GM12878 (cell line): ENCODE results near the gene UVRAG. TPM values are rescaled to one million over a fixed set of nuclear protein-coding genes. Genes with fewer than 3 reads are reported as not detected.

Experiments used
- ATAC-seq: fragments of 200-7000 bp; cut with Tn5 transposase; 3 replicates; pipeline ENCODE4 v1.9.1; 2020; ENCODE audit warnings: mild to moderate bottlenecking, moderate library complexity
- BruUV-seq: library from RNA; stranded (reverse); fragments of 400-500 nt; replicated peaks from 2 replicates; lab custom pipeline; 2021; lab: Mats Ljungman, UMichigan
- CTCF ChIA-PET: fragments of 300-600 bp; sonication (Branson Sonifier 250); formaldehyde crosslinking; extraction: SDS; loops from one replicate; lab custom pipeline; 2021; ENCODE audit warnings: inconsistent platforms; lab: Yijun Ruan, JAX
- POLR2A ChIA-PET: fragments of 350-600 bp; formaldehyde crosslinking; extraction: SDS; loops from one replicate; lab custom pipeline; 2021; ENCODE audit warnings: inconsistent platforms; lab: Charles Lee
- RAD21 ChIA-PET: fragments of 300-600 bp; sonication (Branson Sonifier 250); formaldehyde crosslinking; loops from one replicate; lab custom pipeline; 2023; ENCODE audit warnings: antibody characterized with exemption; ENCODE audit not compliant: unreplicated experiment; lab: Charles Lee
- SMC1A ChIA-PET: fragments of 300-600 bp; sonication (Branson Sonifier 250); formaldehyde crosslinking; loops from one replicate; lab custom pipeline; 2023; ENCODE audit not compliant: unreplicated experiment, uncharacterized antibody; lab: Charles Lee
- DNase-seq: peaks from one replicate; pipeline ENCODE4 v3.0.0-alpha.2; 2011; ENCODE audit warnings: low read depth, low spot score
- FAIRE-seq: peaks from 3 replicates; lab custom pipeline; 2011; peaks lifted over from hg19 to GRCh38; lab: Jason Lieb, UNC
- H2AFZ ChIP-seq: 2 replicates; pipeline ENCODE4 v1.6.0; 2011; ENCODE audit warnings: low read depth, low read length, control low read depth; ENCODE audit not compliant: control insufficient read depth
- H3K27ac ChIP-seq: 2 replicates; pipeline ENCODE4 v1.5.1; 2011; ENCODE audit warnings: control low read depth; ENCODE audit not compliant: control insufficient read depth, insufficient read depth
- H3K27me3 ChIP-seq, 2 experiments: replicated peaks in 1 of 2; 2 replicates each; pipeline versions ENCODE4 v1.6.0 to v1.6.1; 2011; ENCODE audit warnings: low read length in 1 of 2; ENCODE audit not compliant: control insufficient read depth in 2 of 2, insufficient read depth in 2 of 2
- H3K36me3 ChIP-seq, 2 experiments: 2 replicates each; pipeline ENCODE4 v1.5.1; 2011; ENCODE audit warnings: low read length in 1 of 2; ENCODE audit not compliant: control insufficient read depth in 2 of 2, insufficient read depth in 2 of 2
- H3K4me1 ChIP-seq: 2 replicates; pipeline ENCODE4 v1.6.1; 2011; ENCODE audit warnings: mild to moderate bottlenecking, low read length, moderate library complexity, mixed read lengths; ENCODE audit not compliant: control insufficient read depth, insufficient read depth
- H3K4me2 ChIP-seq: 2 replicates; pipeline ENCODE4 v1.6.0; 2011; ENCODE audit warnings: control low read depth; ENCODE audit not compliant: control insufficient read depth, insufficient read depth
- H3K4me3 ChIP-seq: fragments of 200-600 bp; sonication (generic); 2 replicates; pipeline ENCODE4 v1.5.1; 2016
- H3K79me2 ChIP-seq: 2 replicates; pipeline ENCODE4 v1.6.0; 2011; ENCODE audit warnings: low read length; ENCODE audit not compliant: control insufficient read depth, insufficient read depth
- H3K9ac ChIP-seq: 2 replicates; pipeline ENCODE4 v1.8.0; 2011; ENCODE audit warnings: low read length, control low read depth, mixed read lengths; ENCODE audit not compliant: control insufficient read depth, insufficient read depth
- H3K9me3 ChIP-seq: replicated peaks from 3 replicates; pipeline ENCODE4 v1.5.1; 2011; ENCODE audit warnings: mild to moderate bottlenecking, low read length; ENCODE audit not compliant: control insufficient read depth, insufficient read depth
- H4K20me1 ChIP-seq: 2 replicates; pipeline ENCODE4 v1.6.0; 2011; ENCODE audit not compliant: control insufficient read depth, insufficient read depth
- BHLHE40 ChIP-seq, 2 experiments: fragments of 450-650 bp in 1 of 2; IDR thresholded peaks; 2 replicates each; pipeline ENCODE4 v1.6.1; 2011 to 2017; ENCODE audit warnings: low read depth in 2 of 2, borderline replicate concordance in 1 of 2, improper control_type of control experiment in 1 of 2, low read length in 1 of 2, mild to moderate bottlenecking in 1 of 2
- CUX1 ChIP-seq: IDR thresholded peaks from 2 replicates; pipeline ENCODE4 v1.6.1; 2012; ENCODE audit warnings: improper control_type of control experiment, low read depth, low read length; ENCODE audit not compliant: insufficient replicate concordance
- E2F8 ChIP-seq: fragments of 450-650 bp; IDR thresholded peaks from 2 replicates; pipeline ENCODE4 v1.6.1; 2018; ENCODE audit warnings: mild to moderate bottlenecking, low read depth, moderate library complexity; ENCODE audit not compliant: partially characterized antibody
- KAT2A ChIP-seq: conservative IDR thresholded peaks from 2 replicates; pipeline ENCODE4 v1.6.1; 2011; ENCODE audit warnings: low read depth, low read length; ENCODE audit not compliant: control insufficient read depth
- LARP7 ChIP-seq: fragments of 450-650 bp; IDR thresholded peaks from 2 replicates; pipeline ENCODE4 v1.6.1; 2017; ENCODE audit warnings: mild to moderate bottlenecking
- MEF2A ChIP-seq: IDR thresholded peaks from 2 replicates; pipeline ENCODE4 v1.6.1; 2011; ENCODE audit warnings: low read depth, mild to moderate bottlenecking, low read length, moderate library complexity; ENCODE audit not compliant: insufficient read depth
- MXI1 ChIP-seq: fragments of 150-350 bp; IDR thresholded peaks from 2 replicates; pipeline ENCODE4 v1.6.1; 2011; ENCODE audit warnings: low read depth, mild to moderate bottlenecking, inconsistent platforms, low read length, improper control_type of control experiment
- MYB ChIP-seq: fragments of 150-350 bp; IDR thresholded peaks from 2 replicates; pipeline ENCODE4 v1.6.1; 2014; ENCODE audit warnings: mild to moderate bottlenecking, low read depth, low read length, borderline replicate concordance
- SIN3A ChIP-seq: IDR thresholded peaks from 2 replicates; pipeline ENCODE4 v1.6.1; 2012; ENCODE audit warnings: low read depth, low read length, improper control_type of control experiment
- SREBF1 ChIP-seq: IDR thresholded peaks from 2 replicates; pipeline ENCODE4 v1.6.1; 2012; ENCODE audit warnings: mild to moderate bottlenecking, low read length
- STAT1 ChIP-seq: fragments of 450-650 bp; conservative IDR thresholded peaks from 2 replicates; pipeline ENCODE4 v1.6.1; 2014; ENCODE audit warnings: antibody characterized with exemption, mild to moderate bottlenecking
- SUZ12 ChIP-seq: fragments of 200-600 bp; sonication (generic); IDR thresholded peaks from one replicate; pipeline ENCODE4 v1.6.1; 2018; ENCODE audit warnings: antibody characterized with exemption, mild to moderate bottlenecking; ENCODE audit not compliant: unreplicated experiment
- WGBS: methylation state at CpG from one replicate; pipeline ENCODE4 v1.1.6; 2016; ENCODE audit warnings: low lambda C conversion rate; ENCODE audit not compliant: insufficient replicate concordance, insufficient coverage; ENCODE audit errors: missing lambda C conversion rate; 5-methylcytosine and 5-hydroxymethylcytosine counted together
- in situ Hi-C: fragments of 300-500 bp; cut with MboI; formaldehyde crosslinking; loops from 9 replicates; pipeline ENCODE4 v1.14.3; 2018; ENCODE audit warnings: mixed read lengths
- intact Hi-C: fragments of 100-400 bp; cut with micrococcal nuclease; formaldehyde crosslinking; loops from one replicate; pipeline ENCODE4 v1.14.2; 2022; ENCODE audit not compliant: unreplicated experiment
- polyA plus RNA-seq, 11 experiments: library from polyadenylated mRNA; depleted of rRNA in 4 of 11; unstranded in 6 of 11; stranded (reverse) in 5 of 11; fragments of >200 nt; fragmentation: Nextera tagmentation in 4 of 11; fragmentation: Illumina TruSeq in 1 of 11; extraction: Ambion mirVana in 4 of 11; extraction: Trizol in 1 of 11; gene quantifications; 1 replicate in 1 of 11; 2 replicates in 10 of 11; pipeline versions ENCODE4 v1.2.1 to v1.2.3, GENCODE V29; 2011 to 2016; ENCODE audit warnings: inconsistent platforms in 2 of 11, missing spikeins in 2 of 11, low read depth in 1 of 11
- total RNA-seq, 4 experiments: library from RNA; depleted of rRNA in 3 of 4; stranded (reverse); fragments of >200 nt in 3 of 4; fragmentation: Illumina TruSeq in 1 of 4; extraction: Trizol in 1 of 4; gene quantifications; 2 replicates each; pipeline versions ENCODE4 v1.2.1 to v1.2.3, GENCODE V29; 2013 to 2021
- TF ChIP-seq, protein P1 (sequence below): IDR thresholded peaks from 2 replicates; pipeline ENCODE4 v1.6.1; 2012; ENCODE audit warnings: low read length, inconsistent platforms

UVRAG gene
- total and polyA plus RNA-seq, 10 of the 15 experiments (the other 5 are each of a cell fraction or from before 2014, with no cell fraction given) = 7.0 to 43.4 (median 37.0) TPM

- ChIA-PET CTCF (no interaction called here), POLR2A (interaction anchor here (0.7 kb wide), 1 partner anchor 18 kb away, joined by 4 read pairs; no protein-coding TSS in a partner anchor)
- no peak for ATAC-seq
Measured at GRCh38 chr11:76173663-76174062, 358.7 kb downstream of the UVRAG start.

More at GRCh38 chr11:76173663-76174062, 358.7 kb downstream of the UVRAG start:
- TF ChIP-seq STAT1 (no peak), MXI1 (no peak), SIN3A (no peak), KAT2A (no peak), SUZ12 (no peak), MYB (no peak), BHLHE40 (IDR thresholded peaks at IDR 0.05; ENCODE audit: borderline replicate concordance in 1 of 2, low read depth in 2 of 2, low read length in 1 of 2) (no peak), SREBF1 (no peak), MEF2A (no peak), CUX1 (no peak), LARP7 (no peak), E2F8 (no peak)
- TF ChIP-seq, protein P1, sequence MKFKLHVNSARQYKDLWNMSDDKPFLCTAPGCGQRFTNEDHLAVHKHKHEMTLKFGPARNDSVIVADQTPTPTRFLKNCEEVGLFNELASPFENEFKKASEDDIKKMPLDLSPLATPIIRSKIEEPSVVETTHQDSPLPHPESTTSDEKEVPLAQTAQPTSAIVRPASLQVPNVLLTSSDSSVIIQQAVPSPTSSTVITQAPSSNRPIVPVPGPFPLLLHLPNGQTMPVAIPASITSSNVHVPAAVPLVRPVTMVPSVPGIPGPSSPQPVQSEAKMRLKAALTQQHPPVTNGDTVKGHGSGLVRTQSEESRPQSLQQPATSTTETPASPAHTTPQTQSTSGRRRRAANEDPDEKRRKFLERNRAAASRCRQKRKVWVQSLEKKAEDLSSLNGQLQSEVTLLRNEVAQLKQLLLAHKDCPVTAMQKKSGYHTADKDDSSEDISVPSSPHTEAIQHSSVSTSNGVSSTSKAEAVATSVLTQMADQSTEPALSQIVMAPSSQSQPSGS = no peak
- TF ChIP-seq, all 136 proteins: peak for 0
- Histone ChIP-seq H2AFZ (no peak overlapping the region), H3K27ac (no peak overlapping the region), H4K20me1 (no peaks in the 10 kb centered on the region), H3K79me2 (no peaks in the 10 kb centered on the region), H3K9ac (no peak overlapping the region), H3K4me3 (no peak overlapping the region), H3K27me3 (no peaks in the 10 kb centered on the region), H3K4me2 (no peak overlapping the region), H3K36me3 (no peaks in the 10 kb centered on the region), H3K9me3 (no peaks in the 10 kb centered on the region), H3K4me1 (peaks cover 15% of the 10 kb centered on the region)
- BruUV-seq = no TSS peak
- DNase-seq (no peak), FAIRE-seq (no peak)
- in situ Hi-C loops (no loop called here), intact Hi-C loops (no loop called here)
- SMC1A ChIA-PET = no interaction called here
- RAD21 ChIA-PET = no interaction called here
- WGBS = 49% methylated on average over 8 of the region's 8 CpGs
